Gastroesophageal sphincter (tissue), 3 donors: ENCODE measurements around the gene PCNX3.

Experiments
- CTCF ChIP-seq, 4 experiments: fragments of 200-600 bp in 2 of 4; fragments of 450-650 bp in 2 of 4; sonication (generic) in 1 of 4; IDR thresholded peaks; one replicate each; pipeline ENCODE4 v1.5.1; 2017 to 2019; ENCODE audit warnings: antibody characterized with exemption in 4 of 4, mild to moderate bottlenecking in 2 of 4, moderate library complexity in 2 of 4
- EP300 ChIP-seq: sonication (generic); formaldehyde crosslinking; IDR thresholded peaks from one replicate; pipeline ENCODE4 v1.6.1; 2017; ENCODE audit warnings: antibody characterized with exemption, mild to moderate bottlenecking
- POLR2A ChIP-seq, 2 donors: fragments of 450-650 bp; IDR thresholded peaks; one replicate each; pipeline ENCODE4 v1.6.1; 2017; ENCODE audit warnings: antibody characterized with exemption in 2 of 2, mild to moderate bottlenecking in 2 of 2, moderate library complexity in 1 of 2
- POLR2AphosphoS5 ChIP-seq: sonication (generic); formaldehyde crosslinking; IDR thresholded peaks from one replicate; pipeline ENCODE4 v1.6.1; 2017; ENCODE audit warnings: antibody characterized with exemption

GRCh38 chr11:65643971-65644370, 28.4 kb downstream of the PCNX3 start:
- TF ChIP-seq POLR2AphosphoS5, result no peak
- TF ChIP-seq EP300, result no peak
- TF ChIP-seq POLR2A (IDR thresholded peaks at IDR 0.05), result no peak
- TF ChIP-seq CTCF (IDR thresholded peaks at IDR 0.05), result no peak
